Adrenal gland (tissue), 5 donors: Measurements from ENCODE around the gene MIPOL1.

ENCODE experiments used
- CTCF ChIP-seq, 6 experiments: fragments of 450-650 bp in 4 of 6; fragments of 200-600 bp in 2 of 6; sonication (generic) in 1 of 6; IDR thresholded peaks; 1 replicate in 5 of 6; 2 replicates in 1 of 6; pipeline versions ENCODE4 v1.5.1 to v1.8.0; 2016 to 2021; ENCODE audit warnings: antibody characterized with exemption in 6 of 6, mild to moderate bottlenecking in 2 of 6, moderate library complexity in 1 of 6
- POLR2A ChIP-seq, 2 donors: fragments of 450-650 bp; IDR thresholded peaks; one replicate each; pipeline ENCODE4 v1.6.1; 2017; ENCODE audit warnings: antibody characterized with exemption in 2 of 2, mild to moderate bottlenecking in 2 of 2, moderate library complexity in 1 of 2
- donor health status: DM: no; HTN: no; CAD: no.

GRCh38 chr14:37422319-37422718 lies 224.6 kb downstream of the MIPOL1 start:
- TF ChIP-seq CTCF (IDR thresholded peaks at IDR 0.05): no peak
- TF ChIP-seq POLR2A (IDR thresholded peaks at IDR 0.05): no peak
